H1 (cell line): ENCODE results near the gene MAPK1. TPM values are rescaled to one million over a fixed set of nuclear protein-coding genes. Genes with fewer than 3 reads are reported as not detected.

Experiments used
- CTCF ChIA-PET: fragments of 300-600 bp; sonication (Branson Sonifier 250); formaldehyde crosslinking; loops from one replicate; lab custom pipeline; 2021; ENCODE audit not compliant: partially characterized antibody; lab: Charles Lee
- POLR2A ChIA-PET: fragments of 300-600 bp; sonication (Branson Sonifier 250); formaldehyde crosslinking; loops from one replicate; lab custom pipeline; 2021; ENCODE audit warnings: inconsistent platforms; ENCODE audit not compliant: partially characterized antibody; lab: Charles Lee
- DNase-seq, 2 experiments: peaks; one replicate each; pipeline versions ENCODE4 v3.0.0 to v3.0.0-alpha.2; 2010 to 2022; ENCODE audit warnings: low spot score in 2 of 2, low read depth in 1 of 2, mixed read lengths in 1 of 2
- FAIRE-seq: peaks from 2 replicates; lab custom pipeline; 2011; peaks lifted over from hg19 to GRCh38; lab: Jason Lieb, UNC
- H2AFZ ChIP-seq: 2 replicates; pipeline ENCODE4 v1.8.1; 2012; ENCODE audit warnings: low read length, inconsistent platforms
- H2AK5ac ChIP-seq: 2 replicates; pipeline ENCODE4 v1.6.1; 2013; ENCODE audit warnings: low read depth, low read length
- H2BK120ac ChIP-seq: replicated peaks from 2 replicates; pipeline ENCODE3; 2013; ENCODE audit warnings: low read depth, low read length, inconsistent platforms
- H2BK12ac ChIP-seq: 2 replicates; pipeline ENCODE4 v1.6.1; 2013; ENCODE audit warnings: low read depth, low read length
- H2BK15ac ChIP-seq: 2 replicates; pipeline ENCODE4 v1.6.1; 2013; ENCODE audit warnings: low read length
- H2BK20ac ChIP-seq: 2 replicates; pipeline ENCODE4 v1.6.1; 2013; ENCODE audit warnings: low read length
- H2BK5ac ChIP-seq: 2 replicates; pipeline ENCODE4 v1.6.1; 2013; ENCODE audit warnings: low read depth, low read length
- H3K14ac ChIP-seq: 2 replicates; pipeline ENCODE4 v1.6.1; 2013; ENCODE audit warnings: inconsistent platforms; ENCODE audit not compliant: insufficient read length
- H3K18ac ChIP-seq: 2 replicates; pipeline ENCODE4 v1.6.1; 2013; ENCODE audit warnings: low read length; ENCODE audit errors: extremely low read depth
- H3K23ac ChIP-seq: 2 replicates; pipeline ENCODE4 v1.6.1; 2013; ENCODE audit warnings: inconsistent platforms; ENCODE audit not compliant: insufficient read length
- H3K23me2 ChIP-seq: 2 replicates; pipeline ENCODE4 v1.6.1; 2013; ENCODE audit warnings: low read depth, low read length
- H3K27ac ChIP-seq: 2 replicates; pipeline ENCODE4 v1.6.1; 2011; ENCODE audit warnings: low read depth, low read length, inconsistent platforms
- H3K27me3 ChIP-seq, 4 experiments: replicated peaks in 1 of 4; 1 replicate in 1 of 4; 2 replicates in 3 of 4; pipeline versions ENCODE4 v1.6.1 to v1.8.1; 2011 to 2013; ENCODE audit warnings: low read length in 3 of 4, mild to moderate bottlenecking in 3 of 4, inconsistent platforms in 2 of 4, mixed read lengths in 2 of 4, moderate library complexity in 1 of 4; ENCODE audit not compliant: control insufficient read depth in 3 of 4, insufficient read depth in 3 of 4; ENCODE audit errors: extremely low read depth in 1 of 4
- H3K36me3 ChIP-seq, 4 experiments: 2 replicates each; pipeline versions ENCODE4 v1.6.1 to v1.8.1; 2011 to 2013; ENCODE audit warnings: mild to moderate bottlenecking in 4 of 4, low read length in 3 of 4, moderate library complexity in 2 of 4, control low read depth in 1 of 4, inconsistent platforms in 1 of 4; ENCODE audit not compliant: insufficient read depth in 4 of 4, control insufficient read depth in 2 of 4
- H3K4ac ChIP-seq: replicated peaks from 2 replicates; pipeline ENCODE3; 2013; ENCODE audit warnings: low read length, low read depth, mixed read lengths, inconsistent platforms; ENCODE audit not compliant: insufficient read length
- H3K4me1 ChIP-seq, 4 experiments: replicated peaks in 1 of 4; 1 replicate in 1 of 4; 2 replicates in 3 of 4; pipeline versions ENCODE4 v1.6.1 to v1.8.1; 2011 to 2013; ENCODE audit warnings: low read length in 3 of 4, inconsistent platforms in 2 of 4, mixed read lengths in 1 of 4; ENCODE audit not compliant: insufficient read depth in 4 of 4, control insufficient read depth in 3 of 4
- H3K4me2 ChIP-seq, 2 experiments: 2 replicates each; pipeline versions ENCODE4 v1.6.1 to v1.8.1; 2011 to 2013; ENCODE audit warnings: low read depth in 2 of 2, low read length in 2 of 2, control low read depth in 1 of 2, inconsistent platforms in 1 of 2, mild to moderate bottlenecking in 1 of 2; ENCODE audit not compliant: insufficient read depth in 1 of 2
- H3K4me3 ChIP-seq, 4 experiments: fragments of 200-600, 300-600 bp in 1 of 4; sonication (generic), shearing (Covaris generic), sonication (Bioruptor Twin) in 1 of 4; 2 replicates each; pipeline versions ENCODE4 v1.5.1 to v1.8.1; 2011 to 2016; ENCODE audit warnings: low read length in 4 of 4, low read depth in 3 of 4, control low read depth in 2 of 4, inconsistent platforms in 2 of 4, mild to moderate bottlenecking in 2 of 4, mixed read lengths in 1 of 4, moderate library complexity in 1 of 4; ENCODE audit not compliant: insufficient read depth in 2 of 4; ENCODE audit errors: extremely low read depth in 1 of 4
- H3K56ac ChIP-seq: replicated peaks from 2 replicates; pipeline ENCODE3; 2013; ENCODE audit warnings: low read depth, mild to moderate bottlenecking, mixed read lengths, low read length, inconsistent platforms; ENCODE audit not compliant: insufficient read length
- H3K79me1 ChIP-seq: 2 replicates; pipeline ENCODE4 v1.6.1; 2013; ENCODE audit warnings: low read depth, low read length, control low read depth
- H3K79me2 ChIP-seq, 2 experiments: 2 replicates each; pipeline versions ENCODE4 v1.6.1 to v1.8.1; 2012 to 2013; ENCODE audit warnings: low read length in 2 of 2, mild to moderate bottlenecking in 2 of 2, inconsistent platforms in 1 of 2; ENCODE audit not compliant: insufficient read depth in 2 of 2, control insufficient read depth in 1 of 2
- H3K9ac ChIP-seq, 4 experiments: replicated peaks in 1 of 4; 1 replicate in 1 of 4; 2 replicates in 3 of 4; pipeline versions ENCODE4 v1.6.1 to v1.8.1; 2011 to 2013; ENCODE audit warnings: low read depth in 3 of 4, low read length in 3 of 4, control low read depth in 2 of 4, mild to moderate bottlenecking in 2 of 4, moderate library complexity in 2 of 4, inconsistent platforms in 1 of 4; ENCODE audit errors: extremely low read depth in 1 of 4
- H3K9me3 ChIP-seq, 2 experiments: 2 replicates each; pipeline versions ENCODE4 v1.6.1 to v1.8.1; 2012 to 2013; ENCODE audit warnings: mild to moderate bottlenecking in 2 of 2, moderate library complexity in 2 of 2, control low read depth in 1 of 2, inconsistent platforms in 1 of 2, low read depth in 1 of 2, low read length in 1 of 2, mixed read lengths in 1 of 2; ENCODE audit not compliant: insufficient read depth in 2 of 2
- H4K20me1 ChIP-seq, 2 experiments: replicated peaks in 1 of 2; 2 replicates each; pipeline versions ENCODE3 to v1.8.1; 2011 to 2013; ENCODE audit warnings: inconsistent platforms in 2 of 2, low read length in 2 of 2, mild to moderate bottlenecking in 1 of 2; ENCODE audit not compliant: insufficient read depth in 2 of 2, control insufficient read depth in 1 of 2
- H4K5ac ChIP-seq: 2 replicates; pipeline ENCODE4 v1.6.1; 2013; ENCODE audit warnings: low read length, low read depth, mixed read lengths, inconsistent platforms; ENCODE audit not compliant: insufficient read length
- H4K8ac ChIP-seq: 2 replicates; pipeline ENCODE4 v1.8.0; 2013; ENCODE audit warnings: mild to moderate bottlenecking, moderate library complexity, low read length, inconsistent platforms; ENCODE audit not compliant: insufficient read depth; ENCODE audit errors: extremely low read depth
- H4K91ac ChIP-seq: replicated peaks from 2 replicates; pipeline ENCODE3; 2013; ENCODE audit warnings: low read length, mixed read lengths, inconsistent platforms; ENCODE audit not compliant: insufficient read length
- ASH2L ChIP-seq: fragments of 200-600, 300-600 bp; sonication (generic); IDR thresholded peaks from one replicate; pipeline ENCODE4 v1.7.1; 2017; ENCODE audit warnings: low read length
- CREB1 ChIP-seq: IDR thresholded peaks from 2 replicates; pipeline ENCODE4 v1.6.1; 2012; ENCODE audit warnings: inconsistent platforms
- E2F6 ChIP-seq: IDR thresholded peaks from 2 replicates; pipeline ENCODE4 v1.6.1; 2012; ENCODE audit warnings: inconsistent platforms
- EGR1 ChIP-seq: IDR thresholded peaks from 2 replicates; pipeline ENCODE4 v1.6.1; 2011; ENCODE audit warnings: low read depth, low read length, borderline replicate concordance
- GTF2F1 ChIP-seq: IDR thresholded peaks from 2 replicates; pipeline ENCODE4 v1.6.1; 2012; ENCODE audit warnings: low read depth, low read length, improper control_type of control experiment, borderline replicate concordance
- POLR2AphosphoS5 ChIP-seq: IDR thresholded peaks from 2 replicates; pipeline ENCODE4 v1.6.1; 2011; ENCODE audit warnings: low read depth, low read length
- POU5F1 ChIP-seq: IDR thresholded peaks from 2 replicates; pipeline ENCODE4 v1.6.1; 2011; ENCODE audit warnings: low read depth, mild to moderate bottlenecking, low read length, moderate library complexity
- RFX5 ChIP-seq: IDR thresholded peaks from 2 replicates; pipeline ENCODE4 v1.6.1; 2011; ENCODE audit warnings: low read depth, low read length, improper control_type of control experiment, borderline replicate concordance
- SIN3A ChIP-seq, 2 experiments: IDR thresholded peaks in 1 of 2; conservative IDR thresholded peaks in 1 of 2; 2 replicates each; pipeline ENCODE4 v1.6.1; 2011 to 2012; ENCODE audit warnings: low read length in 2 of 2, improper control_type of control experiment in 1 of 2, low read depth in 1 of 2, mild to moderate bottlenecking in 1 of 2
- SIRT6 ChIP-seq: IDR thresholded peaks from one replicate; pipeline ENCODE4 v1.7.1; 2012; ENCODE audit warnings: low read length, inconsistent platforms
- SUZ12 ChIP-seq: fragments of 200-600 bp; sonication (generic); IDR thresholded peaks from 2 replicates; pipeline ENCODE4 v1.6.1; 2012; ENCODE audit warnings: mild to moderate bottlenecking, inconsistent platforms, low read length, moderate library complexity, mixed read lengths
- TAF1 ChIP-seq: IDR thresholded peaks from 2 replicates; pipeline ENCODE4 v1.6.1; 2011; ENCODE audit warnings: mild to moderate bottlenecking, low read depth, low read length
- USF2 ChIP-seq: IDR thresholded peaks from 2 replicates; pipeline ENCODE4 v1.6.1; 2011; ENCODE audit warnings: low read length, improper control_type of control experiment
- YY1 ChIP-seq: IDR thresholded peaks from 2 replicates; pipeline ENCODE4 v1.6.1; 2011; ENCODE audit warnings: low read depth, mild to moderate bottlenecking, low read length
- WGBS, 2 experiments: shearing (Covaris generic) in 1 of 2; methylation state at CpG; one replicate each; pipeline versions ENCODE4 v1.1.6 to v1.1.7; 2013 to 2015; ENCODE audit warnings: low lambda C conversion rate in 2 of 2, mixed read lengths in 2 of 2, inconsistent platforms in 1 of 2, low coverage in 1 of 2, missing lambda C conversion rate in 1 of 2; ENCODE audit not compliant: insufficient replicate concordance in 2 of 2, insufficient coverage in 1 of 2, insufficient read length in 1 of 2; ENCODE audit errors: extremely low coverage in 1 of 2, missing lambda C conversion rate in 1 of 2; 5-methylcytosine and 5-hydroxymethylcytosine counted together
- polyA plus RNA-seq, 7 experiments: library from polyadenylated mRNA; depleted of rRNA in 3 of 7; stranded (reverse) in 5 of 7; unstranded in 2 of 7; fragments of >200 nt in 5 of 7; fragments of 200-250 nt in 2 of 7; gene quantifications; 1 replicate in 5 of 7; 2 replicates in 1 of 7; 4 replicates in 1 of 7; pipeline versions ENCODE4 v1.2.1 to v1.2.3, GENCODE V29; 2011 to 2013; ENCODE audit warnings: missing spikeins in 2 of 7, mixed read lengths in 2 of 7
- total RNA-seq: library from RNA; stranded (reverse); fragmentation: NEBNext Ultra II Directional; extraction: Animal tissue kit (Norgen Biotek cat#: 25700); gene quantifications from 2 replicates; pipeline ENCODE4 v1.2.1, GENCODE V29; 2021

The MAPK1 gene
- total and polyA plus RNA-seq, 2 of the 8 experiments (the other 6 are each of a cell fraction or from before 2014, with no cell fraction given), result 28.1 to 101 TPM

GRCh38 chr22:21868651-21869050 lies 1.2 kb upstream of the MAPK1 start:
- POLR2A ChIA-PET, result no interaction called here
- no peak overlapping the region for H2BK120ac ChIP-seq
- H2BK12ac ChIP-seq, result no peak overlapping the region
- CTCF ChIA-PET, result no interaction called here
- H3K18ac ChIP-seq, result no peak overlapping the region
- H2AK5ac ChIP-seq, result no peak overlapping the region
- FAIRE-seq, result no peak
- H3K14ac ChIP-seq, result no peak overlapping the region
- H3K56ac ChIP-seq, result no peak overlapping the region
- no peak overlapping the region for H4K5ac ChIP-seq
- no peak overlapping the region for H3K23ac ChIP-seq
- H3K4me2 ChIP-seq, result peak overlapping the region in 1 of 2 experiments; percentile 64; a peak in 3 of 4 replicates
- H3K23me2 ChIP-seq, result 0 out of 2 replicates have a peak, but pooled peaks cover 6% of the 10 kb centered on the region
- no peak overlapping the region for H2BK5ac ChIP-seq
- H2BK20ac ChIP-seq, result no peak overlapping the region
- peaks cover 2 to 7% (median 4%) of the 10 kb centered on the region in 4 experiments; a peak in 5 of 7 replicates for H3K4me1 ChIP-seq
- no peak overlapping the region for H3K9ac ChIP-seq
- WGBS, 2 experiments, result 92% methylated on average over 7 of the region's 7 CpGs; no CpG with 5 or more reads in 1 of the 2 experiments
- H3K79me2 ChIP-seq, result peaks cover 9 to 33% of the 10 kb centered on the region in 2 experiments
- no peaks in the 10 kb centered on the region for H3K36me3 ChIP-seq
- no peak overlapping the region for H3K4ac ChIP-seq
- H4K91ac ChIP-seq, result no peak overlapping the region
- no peak for DNase-seq
- peak overlapping the region in 2 of 4 experiments; percentile 95 to 99; a peak in 3 of 8 replicates for H3K4me3 ChIP-seq
- no peaks in the 10 kb centered on the region for H3K27me3 ChIP-seq
- H4K20me1 ChIP-seq, result peaks cover 10 to 18% of the 10 kb centered on the region in 2 experiments
- H4K8ac ChIP-seq, result no peak overlapping the region
- H3K79me1 ChIP-seq, result peaks cover 5% of the 10 kb centered on the region; the same call in 1 of the 2 replicates
- H2AFZ ChIP-seq, result no peak overlapping the region
- H2BK15ac ChIP-seq, result no peak overlapping the region
- H3K27ac ChIP-seq, result no peak overlapping the region
- no peaks in the 10 kb centered on the region for H3K9me3 ChIP-seq
- TF ChIP-seq CREB1, result no peak
- TF ChIP-seq SIN3A (conservative IDR thresholded peaks at IDR 0.05 in 1 of 2, IDR thresholded peaks at IDR 0.05 in 1 of 2; ENCODE audit: low read depth in 1 of 2, low read length in 2 of 2), result no peak
- no peak for TF ChIP-seq RFX5
- TF ChIP-seq YY1, result no peak
- no peak for TF ChIP-seq GTF2F1
- no peak for TF ChIP-seq TAF1
- TF ChIP-seq E2F6, result no peak
- no peak for TF ChIP-seq SUZ12
- TF ChIP-seq POU5F1, result no peak
- no peak for TF ChIP-seq USF2
- no peak for TF ChIP-seq EGR1
- no peak for TF ChIP-seq POLR2AphosphoS5
- no peak for TF ChIP-seq ASH2L
- TF ChIP-seq SIRT6, result no peak
